Stimulated activated CD8-positive, alpha-beta memory T cell treated with anti-CD3 and anti-CD28 coated beads, Interleukin-7, amount 100 ng/mL, for 4 hours (primary cell): Measurements from ENCODE around the gene LDB3.

Experiments
- DNase-seq, 2 donors: peaks; one replicate each; pipeline ENCODE4 v3.0.0-alpha.2; 2020; ENCODE audit warnings: low read depth in 2 of 2

LDB3 gene

DNA sequence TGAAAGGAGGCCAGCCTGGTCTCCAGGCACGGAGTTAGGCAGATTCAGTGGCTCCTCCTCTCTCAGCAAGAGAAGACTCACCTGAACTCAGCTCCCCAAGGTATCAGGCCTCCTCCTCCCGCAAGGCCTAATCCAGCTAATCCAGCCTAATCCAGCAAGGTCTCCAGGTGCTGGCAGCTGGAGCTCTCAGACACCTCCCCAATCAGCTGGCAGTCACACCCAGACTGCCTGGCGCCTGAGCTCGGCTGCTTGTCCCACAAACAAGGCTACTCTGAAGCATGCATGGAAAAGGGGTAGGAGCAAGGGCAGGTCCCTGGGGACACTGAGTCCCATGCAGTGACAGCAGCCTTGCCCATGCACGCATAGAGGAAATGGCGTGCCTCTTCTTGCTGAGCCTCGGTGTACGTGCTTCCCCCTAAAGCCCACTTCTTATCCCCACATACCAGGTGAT, 17.3 kb upstream of the LDB3 start:
- DNase-seq, result no peak

DNA sequence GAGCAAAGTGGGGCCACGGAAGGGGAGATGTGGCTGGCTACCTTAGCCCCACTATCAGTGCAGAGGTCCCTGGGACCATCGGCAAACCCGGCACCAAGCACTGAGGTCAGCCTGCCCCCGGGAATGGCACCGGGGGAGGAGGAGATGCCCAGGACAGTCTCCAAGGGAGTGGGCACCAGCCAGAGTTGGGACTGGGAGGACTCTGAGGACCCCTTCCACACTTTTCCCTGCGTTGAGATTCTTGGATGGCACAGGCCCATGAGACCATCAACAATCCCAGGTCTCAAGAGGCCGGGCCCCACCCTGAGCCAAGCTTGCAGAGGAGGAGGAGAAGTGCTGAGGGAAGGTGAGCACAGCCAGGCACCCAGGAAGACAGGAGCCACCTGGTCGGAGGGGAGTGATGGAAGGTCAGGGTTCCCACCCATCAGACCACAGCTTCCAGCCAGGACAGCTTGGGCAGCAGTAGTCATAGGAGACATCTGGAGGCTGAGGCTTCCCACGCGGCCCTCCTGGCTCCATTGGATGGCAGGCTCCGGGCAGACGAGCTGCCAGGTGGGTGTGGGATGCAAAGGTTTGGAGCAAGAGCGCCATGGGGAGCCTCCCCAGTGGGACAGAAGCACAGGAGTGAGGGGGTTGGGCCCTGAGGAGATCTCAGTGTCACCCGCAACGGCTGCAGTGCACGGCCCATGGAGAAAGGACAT, 16.5 kb upstream of the LDB3 start:
- no peak for DNase-seq

DNA sequence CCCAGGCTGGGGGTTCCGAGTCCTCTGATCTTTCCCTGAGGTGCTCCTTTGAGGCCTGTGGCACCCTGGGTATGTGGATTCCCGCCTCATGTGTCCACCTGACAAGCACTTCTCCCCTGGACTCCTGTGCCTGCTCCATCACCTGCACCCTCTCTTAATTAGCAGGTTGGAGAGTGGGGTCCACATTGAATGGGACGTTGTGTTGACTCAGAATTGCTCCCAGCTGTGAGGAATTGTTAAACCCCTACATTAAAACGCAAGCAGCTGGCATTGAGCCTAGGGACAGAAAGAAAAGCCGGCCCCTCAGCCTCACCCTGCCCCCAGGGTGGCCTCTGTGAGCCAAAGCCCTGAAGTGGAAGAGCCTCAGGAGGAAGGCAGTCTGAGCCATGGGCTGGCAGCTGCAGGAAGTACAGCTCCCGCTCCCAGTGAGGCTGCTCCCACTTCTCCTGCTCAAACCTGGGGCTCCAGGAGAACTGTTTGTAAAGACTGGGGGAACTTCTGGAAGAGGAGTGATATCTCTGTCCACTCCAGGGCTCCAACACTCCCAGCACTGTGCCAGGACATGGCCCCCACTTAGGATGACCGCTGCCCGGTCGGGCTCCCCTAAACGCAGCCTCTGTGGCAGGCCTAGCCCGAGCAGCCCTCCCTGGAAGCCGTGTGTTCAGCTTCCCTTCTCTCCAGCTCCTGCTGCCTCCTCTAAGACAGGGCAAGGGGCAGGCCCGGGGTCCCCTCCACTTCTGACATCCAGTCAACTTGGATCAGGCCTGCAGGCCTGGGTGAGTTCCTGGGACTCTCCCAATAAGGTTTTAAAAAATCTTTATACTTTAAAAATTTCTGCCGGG, 15.7 kb upstream of the LDB3 start:
- DNase-seq, result no peak

GRCh38 chr10:86653379-86653778, 14.9 kb upstream of the LDB3 start:
- DNase-seq, result no peak

- no peak for DNase-seq
Measured at GRCh38 chr10:86653987-86654386, 14.3 kb upstream of the LDB3 start.

DNA sequence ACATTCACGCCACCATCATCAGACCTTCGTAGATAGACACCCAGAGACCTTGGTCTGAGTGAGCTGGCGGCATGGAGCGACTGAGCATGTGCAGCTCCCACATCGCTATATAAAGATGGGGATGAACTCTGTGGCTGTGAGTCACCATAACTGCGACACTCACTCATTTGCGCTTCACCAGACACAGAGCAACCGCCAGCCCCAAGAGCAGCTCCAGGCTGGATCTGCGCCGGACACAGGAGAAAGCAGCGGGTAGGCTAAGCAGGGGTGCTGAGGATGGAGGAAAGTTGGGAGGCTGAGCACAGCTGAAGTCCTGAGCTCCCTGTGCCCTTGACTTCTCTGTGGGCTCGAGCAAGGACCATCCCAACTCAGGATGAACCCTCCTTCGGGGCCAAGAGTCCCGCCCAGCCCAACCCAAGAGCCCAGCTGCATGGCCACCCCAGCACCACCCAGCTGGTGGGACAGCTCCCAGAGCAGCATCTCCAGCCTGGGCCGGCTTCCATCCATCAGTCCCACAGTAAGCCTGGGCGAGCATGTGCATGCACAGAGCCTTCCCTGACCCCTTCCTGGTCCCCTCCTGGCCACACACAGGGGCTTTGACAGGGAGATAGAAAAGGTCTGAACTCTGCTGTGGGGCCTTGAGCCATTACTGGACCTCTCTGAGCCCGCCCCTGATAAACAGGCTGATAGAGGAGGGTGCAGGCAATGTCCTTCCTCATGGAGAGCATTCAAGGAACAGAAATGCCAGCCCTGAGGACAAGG, 13.7 kb upstream of the LDB3 start, which contains the start of gene OPN4:
OPN4 (plus strand) TSS at position 137 of the 762 bp plus-strand sequence; CDS start at position 374, 237 bp downstream.
- no peak for DNase-seq

GRCh38 chr10:86655173-86655540, 13.2 kb upstream of the LDB3 start:
- DNase-seq, result no peak

GRCh38 chr10:86655596-86655995, 12.7 kb upstream of the LDB3 start:
- DNase-seq, result no peak

DNA sequence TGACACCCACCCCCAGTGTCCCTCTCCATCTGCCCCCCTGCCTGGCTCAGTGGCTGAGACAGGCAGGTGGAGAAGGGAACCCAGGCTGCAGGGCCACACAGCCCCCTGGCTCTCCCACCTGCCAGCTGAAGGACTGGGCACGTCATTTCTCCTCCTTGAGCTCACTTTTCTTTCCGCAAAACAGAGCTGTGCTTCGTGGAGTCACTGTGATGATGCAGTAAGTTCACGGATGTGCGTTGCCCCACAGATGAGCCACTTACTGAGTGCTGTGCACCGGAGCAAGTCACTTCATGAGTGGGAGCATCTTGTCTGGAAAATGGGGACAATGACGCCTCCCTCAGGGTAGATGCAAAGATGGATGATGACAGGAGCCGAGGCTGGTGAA, 11.3 kb upstream of the LDB3 start:
- DNase-seq, result no peak

- no peak for DNase-seq
Measured at GRCh38 chr10:86657396-86658011, 10.8 kb upstream of the LDB3 start.

- DNase-seq, result no peak
Measured at GRCh38 chr10:86658261-86658741, 10.0 kb upstream of the LDB3 start.

- DNase-seq, result no peak
Measured at GRCh38 chr10:86658751-86659150, 9.6 kb upstream of the LDB3 start.

DNA sequence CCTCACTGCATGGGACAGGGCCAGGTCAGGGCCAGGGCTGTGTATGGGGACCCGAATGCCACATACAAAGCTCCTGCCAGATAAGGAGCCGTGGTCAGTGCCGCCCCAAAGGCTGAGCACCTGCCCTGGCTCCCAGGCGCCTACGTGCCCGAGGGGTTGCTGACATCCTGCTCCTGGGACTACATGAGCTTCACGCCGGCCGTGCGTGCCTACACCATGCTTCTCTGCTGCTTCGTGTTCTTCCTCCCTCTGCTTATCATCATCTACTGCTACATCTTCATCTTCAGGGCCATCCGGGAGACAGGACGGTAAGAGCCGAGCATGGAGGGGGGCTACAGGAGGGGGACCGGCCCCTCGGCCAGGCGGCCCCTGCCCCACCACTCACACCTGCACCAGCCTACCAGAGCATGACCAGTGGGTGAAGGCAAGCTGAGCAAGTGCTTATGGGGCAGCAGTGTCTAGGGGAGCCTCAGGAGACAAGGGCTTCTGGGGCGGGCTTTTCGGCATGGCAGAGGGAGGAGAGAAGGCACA, 9.1 kb upstream of the LDB3 start:
- no peak for DNase-seq

DNA sequence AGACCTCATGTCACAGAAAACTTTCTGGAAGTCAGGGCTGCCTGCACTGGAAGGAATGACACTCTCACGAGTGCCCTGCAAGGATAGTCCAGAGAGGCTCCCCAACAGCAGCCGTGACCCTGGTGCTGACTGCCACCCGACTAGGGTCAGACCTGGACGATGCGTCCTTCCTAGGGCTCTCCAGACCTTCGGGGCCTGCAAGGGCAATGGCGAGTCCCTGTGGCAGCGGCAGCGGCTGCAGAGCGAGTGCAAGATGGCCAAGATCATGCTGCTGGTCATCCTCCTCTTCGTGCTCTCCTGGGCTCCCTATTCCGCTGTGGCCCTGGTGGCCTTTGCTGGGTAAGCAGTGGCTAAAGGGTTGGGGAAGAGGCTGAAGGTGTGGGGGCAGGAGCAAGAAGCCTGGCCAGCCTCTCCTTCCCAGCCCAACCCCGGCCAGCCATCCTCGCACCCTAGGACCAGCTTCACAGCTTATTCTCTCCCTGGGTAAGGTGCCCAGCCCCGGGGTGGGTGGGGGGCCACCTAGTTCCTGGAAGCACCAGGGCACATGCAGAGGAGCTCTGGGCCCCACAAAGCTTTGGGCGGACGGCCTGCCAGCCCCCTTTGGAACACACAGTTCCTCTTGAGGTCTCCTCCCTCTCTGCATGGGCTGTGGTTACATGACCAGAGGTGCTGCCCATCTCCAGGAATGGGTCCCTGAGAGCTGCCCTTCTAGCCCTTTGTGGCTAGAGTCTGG, 8.4 kb upstream of the LDB3 start:
- no peak for DNase-seq

DNA sequence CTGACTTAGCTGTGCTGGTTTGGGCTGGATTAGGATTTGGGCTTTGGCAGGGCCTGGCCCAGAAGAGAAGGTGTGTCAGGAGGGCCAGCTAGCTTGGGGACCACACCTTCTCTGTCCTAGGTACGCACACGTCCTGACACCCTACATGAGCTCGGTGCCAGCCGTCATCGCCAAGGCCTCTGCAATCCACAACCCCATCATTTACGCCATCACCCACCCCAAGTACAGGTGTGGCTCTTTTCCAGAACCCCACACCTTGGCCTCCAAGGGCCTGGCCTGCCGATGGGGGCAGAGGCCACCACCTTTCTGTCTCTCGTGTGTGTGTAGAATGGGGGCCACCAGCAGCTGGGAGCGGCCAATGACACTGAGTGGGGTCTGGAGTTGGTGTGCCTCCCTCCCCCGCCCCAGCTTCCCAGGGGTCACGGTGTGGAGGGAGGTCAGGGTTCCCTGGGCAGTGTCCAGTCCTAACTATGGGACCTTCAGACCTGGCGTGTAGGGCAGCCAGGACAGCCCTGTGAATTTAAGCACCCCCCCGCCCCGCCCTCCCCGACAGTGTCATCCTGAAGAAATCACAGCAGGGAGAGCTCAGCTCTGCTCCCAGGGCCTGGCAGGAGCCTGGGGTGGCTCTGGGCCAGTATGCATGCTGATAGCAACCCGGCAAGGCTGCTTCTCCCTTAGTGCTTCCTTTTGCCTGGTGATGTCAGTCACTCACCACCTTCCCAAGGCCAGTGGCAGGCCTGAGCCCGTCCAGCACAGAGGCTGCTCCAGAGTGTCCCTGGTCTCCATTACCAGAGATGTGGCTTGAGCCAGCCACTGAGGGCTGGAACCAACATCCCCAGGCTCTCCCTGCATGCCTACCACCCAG, 6.9 kb upstream of the LDB3 start:
- no peak for DNase-seq

DNA sequence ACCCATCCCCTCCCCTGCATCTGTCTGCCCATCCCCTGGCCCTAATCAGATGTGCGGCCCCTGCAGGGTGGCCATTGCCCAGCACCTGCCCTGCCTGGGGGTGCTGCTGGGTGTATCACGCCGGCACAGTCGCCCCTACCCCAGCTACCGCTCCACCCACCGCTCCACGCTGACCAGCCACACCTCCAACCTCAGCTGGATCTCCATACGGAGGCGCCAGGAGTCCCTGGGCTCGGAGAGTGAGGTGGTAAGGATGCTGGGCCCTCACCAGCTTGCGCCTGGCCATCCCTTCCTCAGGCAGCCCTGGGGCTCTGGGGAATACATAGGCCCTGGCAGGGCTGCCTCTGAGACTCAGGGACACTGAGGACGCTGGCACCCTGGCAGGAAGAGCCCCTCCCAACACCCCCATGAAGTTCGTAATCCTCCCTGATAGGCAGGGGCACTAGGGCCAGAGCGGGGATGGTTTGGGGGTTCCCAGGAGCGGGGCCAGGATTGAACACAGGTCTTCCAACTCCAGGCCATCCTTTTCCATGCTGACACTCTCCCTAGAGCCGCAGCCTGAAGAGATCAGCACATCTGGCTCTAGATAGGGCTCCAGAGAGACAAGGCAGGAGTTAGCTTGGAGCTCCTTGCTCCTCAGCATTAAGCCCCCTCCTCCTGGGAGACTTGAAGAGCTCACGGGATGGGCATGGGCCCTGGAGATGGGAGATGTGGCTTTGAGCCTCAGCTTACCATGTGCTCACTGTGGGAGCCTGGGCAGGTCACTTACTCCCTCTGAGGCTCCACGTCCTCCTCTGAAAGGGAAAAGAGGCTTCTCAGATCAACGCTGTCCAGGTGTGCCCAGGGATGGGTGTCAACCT, 5.9 kb upstream of the LDB3 start:
- DNase-seq, result no peak

GRCh38 chr10:86663046-86663345, 5.3 kb upstream of the LDB3 start:
- DNase-seq, result no peak

DNA sequence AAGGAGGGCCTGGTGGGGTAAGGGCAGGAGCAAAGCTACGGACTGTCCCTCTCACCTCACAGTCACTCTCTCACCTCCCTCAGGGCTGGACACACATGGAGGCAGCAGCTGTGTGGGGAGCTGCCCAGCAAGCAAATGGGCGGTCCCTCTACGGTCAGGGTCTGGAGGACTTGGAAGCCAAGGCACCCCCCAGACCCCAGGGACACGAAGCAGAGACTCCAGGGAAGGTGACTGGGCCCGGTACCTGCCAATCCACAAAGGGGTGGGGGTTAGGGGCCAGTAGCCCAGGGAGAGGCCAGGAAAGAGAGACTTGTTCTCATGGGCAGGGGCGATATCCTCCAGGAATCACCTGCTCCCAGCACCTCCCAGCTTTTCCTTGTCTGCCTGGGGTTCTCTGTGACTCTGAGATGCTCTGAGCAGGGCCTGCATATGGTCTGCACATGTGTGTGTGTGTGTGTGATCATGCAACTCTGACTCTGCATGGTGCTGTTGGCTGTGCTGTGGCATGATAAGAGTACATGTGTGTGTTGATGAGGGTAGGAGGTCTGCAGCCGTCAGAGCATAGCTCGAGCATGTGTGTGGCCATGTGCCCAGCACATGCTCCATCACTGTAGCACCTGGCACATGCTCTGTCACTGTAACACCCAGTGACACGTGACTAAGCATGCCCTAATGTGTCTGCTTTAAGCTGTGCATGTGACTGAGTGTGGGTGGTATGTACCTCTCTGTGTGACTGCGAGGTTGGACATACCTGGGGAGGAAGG, 4.6 kb upstream of the LDB3 start:
- DNase-seq, result no peak
